Measurements from ENCODE around the gene RNASEH1.

RNASEH1 gene

GRCh38 chr2:3558205-3559014 is at the start of gene RNASEH1:
TSS of gene RNASEH1 (minus strand) at chr2:3558333. CDS start at chr2:3558260, 73 bp downstream.
- DNase-seq, result peak; percentile 100

GRCh38 chr2:3606370-3607201 is 48.5 kb upstream of the RNASEH1 start:
- no peak for DNase-seq

DNA sequence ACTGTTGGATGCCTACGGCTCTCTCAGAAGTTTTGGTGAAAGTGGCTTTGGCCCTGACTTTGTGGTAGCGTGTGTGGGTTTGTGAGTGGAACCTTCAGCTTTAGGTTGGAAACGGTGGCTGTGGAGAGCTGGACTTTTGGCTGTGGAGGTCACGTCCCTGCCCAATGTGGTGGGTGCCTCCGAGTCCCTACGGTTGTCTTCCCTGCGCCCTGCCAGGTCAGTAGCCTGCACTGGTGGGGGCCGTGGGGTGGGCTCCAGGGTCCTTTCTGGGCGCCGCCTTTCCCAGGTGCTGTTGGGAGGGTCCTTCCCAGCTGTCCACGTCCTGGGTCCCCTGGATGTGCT is 47.9 kb upstream of the RNASEH1 start:
- no peak for DNase-seq

DNA sequence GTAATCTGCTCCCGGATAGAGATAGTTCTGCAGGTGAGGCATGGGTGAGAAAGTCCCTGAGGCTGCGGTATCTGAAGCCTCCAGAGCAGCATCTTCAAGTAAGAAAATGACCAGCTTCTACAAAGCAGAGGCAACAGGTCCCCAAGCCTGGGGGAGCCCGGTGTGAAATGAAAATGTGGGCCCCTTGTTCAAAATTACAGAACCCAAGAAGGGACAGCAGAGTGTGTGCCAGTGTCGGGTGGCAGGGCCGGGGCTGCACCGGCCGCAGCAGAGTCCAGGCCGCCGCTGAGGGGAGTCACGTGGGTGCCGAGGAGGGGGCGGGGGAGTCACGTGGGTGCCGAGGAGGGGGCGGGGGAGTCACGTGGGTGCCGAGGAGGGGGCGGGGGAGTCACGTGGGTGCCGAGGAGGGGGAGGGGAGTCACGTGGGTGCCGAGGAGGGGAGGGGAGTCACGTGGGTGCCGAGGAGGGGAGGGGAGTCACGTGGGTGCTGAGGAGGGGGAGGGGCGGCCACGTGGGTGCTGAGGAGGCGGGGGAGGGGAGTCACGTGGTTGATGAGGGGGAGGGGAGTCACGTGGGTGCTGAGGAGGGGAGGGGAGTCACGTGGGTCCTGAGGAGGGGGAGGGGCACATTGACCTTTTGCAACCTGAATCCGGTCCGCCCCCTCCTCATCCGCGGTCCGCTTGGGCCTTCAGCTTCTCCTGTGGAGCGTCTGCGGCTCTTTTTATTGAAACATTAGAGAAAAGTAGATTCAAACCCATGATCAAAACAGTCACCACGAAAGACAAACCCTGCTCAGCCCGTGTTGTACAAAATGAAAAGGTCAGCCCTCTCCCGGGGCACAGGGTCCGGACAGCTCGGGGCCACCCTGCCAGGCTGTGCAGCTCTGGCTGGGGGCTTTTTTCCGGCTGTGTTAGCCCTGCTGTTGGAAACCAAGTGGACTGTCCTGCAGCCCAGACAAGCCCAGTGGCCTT is 47.1 kb upstream of the RNASEH1 start:
- peak; percentile 27 for DNase-seq

DNA sequence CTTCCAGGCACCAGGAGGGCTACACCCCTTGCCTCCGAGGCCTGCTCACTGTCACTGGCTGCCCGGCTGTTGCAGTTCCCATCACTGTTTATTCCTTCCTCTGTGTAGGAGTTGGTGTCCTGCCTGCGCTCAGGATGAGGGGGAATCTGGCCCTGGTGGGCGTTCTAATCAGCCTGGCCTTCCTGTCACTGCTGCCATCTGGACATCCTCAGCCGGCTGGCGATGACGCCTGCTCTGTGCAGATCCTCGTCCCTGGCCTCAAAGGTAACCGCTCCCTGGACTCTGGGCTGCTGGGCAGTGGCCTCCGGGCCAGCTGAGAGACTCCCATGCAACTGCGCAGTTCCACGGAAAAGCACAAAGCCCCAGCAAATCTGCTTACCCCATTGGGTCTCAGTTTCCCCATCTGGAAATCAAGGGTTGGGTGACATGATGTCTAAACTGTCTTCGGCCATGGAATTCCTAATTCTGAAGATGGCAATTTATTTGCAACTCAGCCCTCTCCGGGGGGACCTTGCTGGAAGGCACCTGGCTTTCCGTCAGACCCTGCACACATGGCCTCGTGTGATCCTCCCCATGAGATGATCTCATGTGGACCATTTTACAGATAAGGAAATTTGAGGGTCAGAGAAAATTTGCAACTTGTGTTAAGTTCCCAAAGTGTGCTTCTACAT is 46.2 kb upstream of the RNASEH1 start:
- no peak for DNase-seq

- no peak for DNase-seq
Observed at GRCh38 chr2:3603536-3604206, 45.5 kb upstream of the RNASEH1 start.

GRCh38 chr2:3602553-3603339 is 44.6 kb upstream of the RNASEH1 start:
- no peak for DNase-seq

DNA sequence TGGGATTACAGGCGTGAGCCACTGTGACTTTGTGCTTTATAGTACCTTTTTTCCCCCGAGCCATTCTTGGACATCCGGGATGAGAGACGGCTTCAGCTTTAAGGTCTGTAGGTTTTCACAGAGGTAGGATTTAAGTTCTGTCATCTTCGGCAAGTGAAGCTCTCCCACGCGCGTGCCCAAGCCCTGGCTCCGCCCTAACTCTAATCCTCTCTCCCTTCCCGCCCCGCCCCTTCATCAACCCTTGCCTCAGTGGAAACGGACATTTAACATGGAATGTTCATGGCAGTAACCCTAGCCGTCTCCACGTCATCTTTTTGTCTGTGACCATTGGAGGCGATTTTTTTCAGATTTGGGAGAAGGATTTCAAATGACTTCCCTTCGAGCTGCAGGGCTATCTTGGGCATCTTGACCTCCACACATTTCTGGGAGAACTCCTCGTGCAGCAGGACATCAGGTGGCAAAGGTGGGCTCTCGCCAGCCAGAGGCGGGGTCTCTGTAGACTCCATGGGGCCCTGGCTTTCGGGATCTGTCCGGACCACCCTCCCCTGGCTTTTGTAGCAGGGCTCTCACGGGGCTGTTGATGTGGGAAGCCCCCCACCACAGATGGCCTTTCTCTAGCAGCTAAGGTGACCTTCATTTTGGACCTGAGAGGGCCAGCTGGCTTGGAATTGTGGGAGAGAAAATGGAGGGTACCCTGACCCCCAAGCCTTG is 43.6 kb upstream of the RNASEH1 start:
- DNase-seq, result no peak

DNA sequence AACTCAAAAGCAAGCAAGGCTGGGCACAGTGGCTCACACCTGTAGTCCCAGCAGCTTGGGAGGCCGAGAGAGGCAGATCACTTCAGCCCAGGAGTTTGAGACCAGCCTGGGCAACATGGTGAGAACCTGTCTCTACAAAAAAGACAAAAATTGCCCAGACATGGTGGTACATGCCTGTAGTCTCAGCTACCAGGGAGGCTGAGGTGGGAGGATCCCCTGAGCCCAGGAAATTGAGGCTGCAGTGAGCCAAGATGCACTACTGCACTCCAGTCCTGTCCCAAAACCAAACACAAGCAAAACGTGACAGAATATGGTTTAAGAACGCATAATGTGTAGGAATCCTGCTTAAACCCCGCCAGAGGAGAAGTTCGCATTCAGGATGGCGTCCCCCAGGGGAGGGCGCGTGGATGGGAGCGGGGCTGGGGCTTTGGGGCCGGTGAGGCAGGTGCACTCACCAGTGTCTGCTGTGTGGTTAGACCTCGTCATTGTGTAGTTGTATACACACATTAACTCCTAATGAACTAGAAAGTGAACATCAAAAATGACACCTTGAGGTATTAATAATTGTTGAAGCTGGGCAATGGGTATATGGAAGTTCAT is 42.2 kb upstream of the RNASEH1 start:
- no peak for DNase-seq

GRCh38 chr2:3598912-3599854 is 41.0 kb upstream of the RNASEH1 start:
- DNase-seq, result no peak

DNA sequence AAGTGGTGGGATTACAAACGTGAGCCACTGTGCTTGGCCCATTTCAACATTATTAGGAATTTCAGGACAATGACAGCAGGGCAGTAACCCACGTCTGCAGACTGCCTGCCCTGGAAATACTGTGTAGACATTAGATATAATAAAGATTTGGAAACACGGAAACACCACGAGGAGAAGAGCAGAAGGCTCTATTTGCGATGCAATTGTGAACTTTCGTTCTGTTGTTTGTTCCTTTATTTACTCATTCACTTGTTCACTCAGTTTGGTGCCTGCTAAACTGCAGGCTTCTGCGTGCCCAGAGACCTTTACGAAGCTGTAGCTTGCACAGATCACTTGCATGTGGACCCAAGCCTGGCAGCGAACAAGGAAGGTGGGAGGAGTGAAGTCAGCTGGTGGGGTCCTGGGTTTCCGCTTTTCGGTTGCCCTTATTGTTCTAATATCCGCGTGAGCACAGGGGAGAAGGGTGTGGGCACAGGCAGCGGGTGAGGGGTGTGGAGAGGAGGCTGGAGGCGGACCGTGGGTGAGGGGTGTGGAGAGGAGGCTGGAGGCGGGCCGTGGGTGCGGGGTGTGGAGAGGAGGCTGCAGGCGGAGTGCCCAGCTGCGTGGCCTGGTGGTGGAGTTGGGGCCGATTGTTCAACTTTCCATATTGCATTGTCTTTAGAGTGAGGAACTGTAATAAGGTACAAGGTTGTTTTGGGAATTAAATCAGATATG is 40.2 kb upstream of the RNASEH1 start:
- no peak for DNase-seq

DNA sequence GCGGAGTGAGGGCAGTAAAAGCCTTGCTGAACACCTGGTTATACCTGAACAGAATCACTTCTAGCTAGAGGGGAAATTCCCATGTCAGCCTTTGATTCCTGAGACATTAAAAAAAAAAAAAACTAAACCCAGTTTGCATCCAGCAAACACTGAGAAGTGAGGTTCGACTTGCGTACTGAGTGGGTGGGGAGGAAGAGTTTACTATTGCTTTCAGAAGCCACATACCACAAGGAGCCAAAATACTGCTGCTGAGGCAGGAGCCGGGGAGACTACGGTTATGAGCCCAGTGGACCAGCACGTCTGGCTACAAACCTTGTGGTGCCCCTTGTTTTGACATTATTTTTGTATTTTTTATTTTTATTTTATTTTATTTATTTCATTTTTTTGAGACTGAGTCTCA is 39.4 kb upstream of the RNASEH1 start:
- DNase-seq, result no peak

- DNase-seq, result no peak
Observed at GRCh38 chr2:3596901-3597417, 38.8 kb upstream of the RNASEH1 start.

DNA sequence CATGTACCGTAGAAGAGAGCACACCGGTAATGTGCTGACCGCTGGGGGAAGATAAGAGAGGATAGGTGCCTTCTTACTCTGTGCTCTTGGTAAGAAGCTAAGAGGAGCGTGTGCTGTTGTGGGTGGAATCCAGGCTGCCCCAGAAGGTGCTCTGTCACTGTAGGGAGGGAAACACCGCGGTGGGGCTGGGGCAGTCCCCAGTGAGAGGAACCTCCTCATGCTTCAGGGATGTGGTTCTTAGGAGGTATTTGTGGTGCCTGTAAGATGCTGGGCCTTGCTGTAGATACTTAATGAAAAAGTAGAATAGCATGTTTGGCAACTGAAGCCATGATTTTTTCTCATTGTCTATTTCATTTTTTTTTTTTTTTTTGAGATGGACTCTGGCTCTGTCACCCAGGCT is 37.9 kb upstream of the RNASEH1 start:
- no peak for DNase-seq

- DNase-seq, result no peak
Observed at GRCh38 chr2:3595404-3595803, 37.3 kb upstream of the RNASEH1 start.

- DNase-seq, result no peak
Observed at GRCh38 chr2:3594493-3595281, 36.6 kb upstream of the RNASEH1 start, which contains the start of gene COLEC11. TSS of gene COLEC11 (plus strand) at chr2:3595112. CDS start at chr2:3604341, 9,229 bp downstream.

- DNase-seq, result no peak
Observed at GRCh38 chr2:3589086-3589485, 31.0 kb upstream of the RNASEH1 start.
